Mesendoderm (in vitro differentiated cells): ENCODE results near the gene TRIP6. TPM values are rescaled to one million over a fixed set of nuclear protein-coding genes. Genes with fewer than 3 reads are reported as not detected.

Source experiments
- small RNA-seq: library from polyadenylated mRNA; stranded (forward); fragments of <200 nt; extraction: miRNeasy Mini kit (QIAGEN cat#:217004); gene quantifications from one replicate; pipeline ENCODE3, GENCODE V24; 2013; ENCODE audit not compliant: insufficient read depth

Gene TRIP6

Small RNAs within 50 kb of the gene (small RNA-seq; reads per million reads assigned to genes)
- not detected for gene RN7SL549P
- gene RN7SL750P = not detected
